Rectal smooth muscle tissue (tissue), 1 donor: ENCODE measurements around the gene TMEM132D.
"Not testable (repeated sequence)": the region's sequence is repeated elsewhere in the genome, so short reads cannot be mapped to it uniquely, and the experiment has no call there.

ENCODE experiments used
- H3K27ac ChIP-seq: one replicate; pipeline ENCODE4 v1.7.0; 2013; ENCODE audit warnings: low read depth, low read length, inconsistent platforms
- H3K27me3 ChIP-seq: one replicate; pipeline ENCODE4 v1.7.0; 2013; ENCODE audit warnings: low read length; ENCODE audit not compliant: control insufficient read depth, insufficient read depth
- H3K36me3 ChIP-seq: one replicate; pipeline ENCODE4 v1.7.0; 2013; ENCODE audit warnings: low read length; ENCODE audit not compliant: control insufficient read depth, insufficient read depth
- H3K4me1 ChIP-seq: one replicate; pipeline ENCODE4 v1.7.0; 2013; ENCODE audit warnings: low read length; ENCODE audit not compliant: control insufficient read depth, insufficient read depth
- H3K4me3 ChIP-seq: one replicate; pipeline ENCODE4 v1.7.0; 2013; ENCODE audit warnings: low read length
- H3K9ac ChIP-seq: one replicate; pipeline ENCODE4 v1.7.0; 2013; ENCODE audit warnings: low read length

The TMEM132D gene

GRCh38 chr12:129901254-129901653, 2.6 kb downstream of the TMEM132D start:
- H3K27me3 ChIP-seq = no peaks in the 10 kb centered on the region
- H3K4me3 ChIP-seq = no peak overlapping the region
- H3K9ac ChIP-seq = no peak overlapping the region
- no peaks in the 10 kb centered on the region for H3K4me1 ChIP-seq
- H3K36me3 ChIP-seq = no peaks in the 10 kb centered on the region
- no peak overlapping the region for H3K27ac ChIP-seq

GRCh38 chr12:129900306-129900705, 3.5 kb downstream of the TMEM132D start:
- H3K27me3 ChIP-seq = no peaks in the 10 kb centered on the region
- no peak overlapping the region for H3K9ac ChIP-seq
- H3K27ac ChIP-seq = no peak overlapping the region
- no peak overlapping the region for H3K4me3 ChIP-seq
- no peaks in the 10 kb centered on the region for H3K36me3 ChIP-seq
- no peaks in the 10 kb centered on the region for H3K4me1 ChIP-seq

GRCh38 chr12:129899045-129899444, 4.8 kb downstream of the TMEM132D start:
- H3K4me3 ChIP-seq, H3K27ac ChIP-seq, H3K9ac ChIP-seq, H3K36me3 ChIP-seq, H3K27me3 ChIP-seq, H3K4me1 ChIP-seq: not testable (repeated sequence)

GRCh38 chr12:129893691-129894090, 10.1 kb downstream of the TMEM132D start:
- no peaks in the 10 kb centered on the region for H3K27me3 ChIP-seq
- no peak overlapping the region for H3K9ac ChIP-seq
- H3K4me1 ChIP-seq = no peaks in the 10 kb centered on the region

GRCh38 chr12:129887101-129887500, 16.7 kb downstream of the TMEM132D start:
- no peaks in the 10 kb centered on the region for H3K4me1 ChIP-seq

More at GRCh38 chr12:129893691-129894090, 10.1 kb downstream of the TMEM132D start:
- Histone ChIP-seq H3K36me3 (no peaks in the 10 kb centered on the region), H3K27ac (no peak overlapping the region), H3K4me3 (no peak overlapping the region)

GRCh38 chr12:129886541-129886940, 17.3 kb downstream of the TMEM132D start:
- Histone ChIP-seq H3K27me3 (no peaks in the 10 kb centered on the region), H3K4me3 (no peak overlapping the region), H3K4me1 (no peaks in the 10 kb centered on the region), H3K9ac (no peak overlapping the region), H3K36me3 (no peaks in the 10 kb centered on the region), H3K27ac (no peak overlapping the region)

More at GRCh38 chr12:129887101-129887500, 16.7 kb downstream of the TMEM132D start:
- H3K9ac ChIP-seq = no peak overlapping the region
- H3K4me3 ChIP-seq = no peak overlapping the region
- H3K27ac ChIP-seq = no peak overlapping the region
- H3K36me3 ChIP-seq = no peaks in the 10 kb centered on the region
- H3K27me3 ChIP-seq = no peaks in the 10 kb centered on the region

GRCh38 chr12:129885287-129885686, 18.5 kb downstream of the TMEM132D start:
- Histone ChIP-seq H3K36me3 (no peaks in the 10 kb centered on the region), H3K4me1 (no peaks in the 10 kb centered on the region), H3K27ac (no peak overlapping the region), H3K27me3 (no peaks in the 10 kb centered on the region), H3K9ac (no peak overlapping the region), H3K4me3 (no peak overlapping the region)

- Histone ChIP-seq H3K4me3 (no peak overlapping the region), H3K4me1 (no peaks in the 10 kb centered on the region), H3K27ac (no peak overlapping the region), H3K36me3 (no peaks in the 10 kb centered on the region), H3K27me3 (no peaks in the 10 kb centered on the region), H3K9ac (no peak overlapping the region)
Observed at GRCh38 chr12:129877411-129877810, 26.4 kb downstream of the TMEM132D start.

- no peaks in the 10 kb centered on the region for H3K4me1 ChIP-seq
- no peaks in the 10 kb centered on the region for H3K36me3 ChIP-seq
- H3K9ac ChIP-seq = no peak overlapping the region
- H3K4me3 ChIP-seq = no peak overlapping the region
- H3K27ac ChIP-seq = no peak overlapping the region
- no peaks in the 10 kb centered on the region for H3K27me3 ChIP-seq
Observed at GRCh38 chr12:129873833-129874208, 30.0 kb downstream of the TMEM132D start.

- no peak overlapping the region for H3K4me3 ChIP-seq
- H3K4me1 ChIP-seq = no peaks in the 10 kb centered on the region
- H3K27ac ChIP-seq = no peak overlapping the region
- H3K27me3 ChIP-seq = no peaks in the 10 kb centered on the region
- H3K9ac ChIP-seq = no peak overlapping the region
- no peaks in the 10 kb centered on the region for H3K36me3 ChIP-seq
Observed at GRCh38 chr12:129873111-129873832, 30.6 kb downstream of the TMEM132D start.

- no peaks in the 10 kb centered on the region for H3K36me3 ChIP-seq
- no peaks in the 10 kb centered on the region for H3K27me3 ChIP-seq
- no peak overlapping the region for H3K27ac ChIP-seq
- H3K4me1 ChIP-seq = no peaks in the 10 kb centered on the region
- H3K4me3 ChIP-seq = no peak overlapping the region
- no peak overlapping the region for H3K9ac ChIP-seq
Observed at GRCh38 chr12:129871991-129872972, 31.5 kb downstream of the TMEM132D start.

GRCh38 chr12:129870796-129871195, 33.0 kb downstream of the TMEM132D start:
- no peak overlapping the region for H3K4me3 ChIP-seq
- H3K36me3 ChIP-seq = no peaks in the 10 kb centered on the region
- H3K4me1 ChIP-seq = no peaks in the 10 kb centered on the region
- H3K27ac ChIP-seq = no peak overlapping the region
- H3K27me3 ChIP-seq = no peaks in the 10 kb centered on the region
- no peak overlapping the region for H3K9ac ChIP-seq
